ENCODE results near the gene ZNF780B. TPM values are rescaled to one million over a fixed set of nuclear protein-coding genes. Genes with fewer than 3 reads are reported as not detected.

The ZNF780B gene
- total RNA-seq, 1 donor from 2014 or later: 42.3 TPM

DNA sequence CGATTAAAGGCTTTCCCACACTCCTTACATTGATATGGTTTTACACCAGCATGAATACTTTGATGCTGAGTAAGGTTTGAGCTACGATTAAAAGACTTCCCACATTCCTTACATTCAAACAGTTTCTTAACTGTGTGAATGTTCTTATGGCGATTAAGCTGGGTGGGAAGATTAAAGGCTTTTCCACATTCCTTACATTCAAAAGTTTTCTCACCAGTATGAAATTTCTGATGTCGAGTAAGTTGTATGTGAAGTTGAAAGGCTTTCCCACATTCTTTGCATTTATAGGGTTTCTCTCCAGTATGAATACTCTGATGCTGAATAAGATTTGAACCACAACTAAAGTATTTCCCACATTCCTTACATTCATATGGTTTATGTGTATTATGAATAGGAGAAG is 20.0 kb downstream of the ZNF780B start:
- H3K4me1 Mint-ChIP-seq: no peaks in the 10 kb centered on the region
- no peak overlapping the region for H3K27ac Mint-ChIP-seq
- H3K9me3 Mint-ChIP-seq: peaks cover 54% of the 10 kb centered on the region
- peaks cover 57% of the 10 kb centered on the region for H3K36me3 Mint-ChIP-seq
- no peak for DNase-seq (ENCODE audit: low spot score in 2 of 2, unreplicated experiment in 2 of 2)
- H3K4me3 Mint-ChIP-seq: no peak overlapping the region
- no peaks in the 10 kb centered on the region for H3K27me3 Mint-ChIP-seq (ENCODE audit: low read depth)
- TF ChIP-seq CTCF (IDR thresholded peaks at IDR 0.05; ENCODE audit: unreplicated experiment): no peak

- TF ChIP-seq CTCF (IDR thresholded peaks at IDR 0.05; ENCODE audit: unreplicated experiment): no peak
- peaks cover 66% of the 10 kb centered on the region for H3K36me3 Mint-ChIP-seq
- DNase-seq (ENCODE audit: low spot score in 2 of 2, unreplicated experiment in 2 of 2): no peak
- no peak overlapping the region for H3K4me3 Mint-ChIP-seq
- no peaks in the 10 kb centered on the region for H3K27me3 Mint-ChIP-seq (ENCODE audit: low read depth)
- H3K27ac Mint-ChIP-seq: no peak overlapping the region
- no peaks in the 10 kb centered on the region for H3K4me1 Mint-ChIP-seq
- peaks cover 67% of the 10 kb centered on the region for H3K9me3 Mint-ChIP-seq
These were observed 22.0 kb downstream of the ZNF780B start for GRCh38 chr19:40033989-40034560.

- Mint-ChIP-seq H3K9me3 (peaks cover 78% of the 10 kb centered on the region), H3K27me3 (ENCODE audit: low read depth) (no peaks in the 10 kb centered on the region), H3K27ac (no peak overlapping the region), H3K4me3 (no peak overlapping the region), H3K4me1 (no peaks in the 10 kb centered on the region), H3K36me3 (peaks cover 54% of the 10 kb centered on the region)
- no peak for TF ChIP-seq CTCF (IDR thresholded peaks at IDR 0.05; ENCODE audit: unreplicated experiment)
- no peak for DNase-seq (ENCODE audit: low spot score in 2 of 2, unreplicated experiment in 2 of 2)
These were observed 29.4 kb downstream of the ZNF780B start for GRCh38 chr19:40026597-40026970.

- peaks cover 82% of the 10 kb centered on the region for H3K9me3 Mint-ChIP-seq
- H3K27me3 Mint-ChIP-seq (ENCODE audit: low read depth): no peaks in the 10 kb centered on the region
- H3K36me3 Mint-ChIP-seq: peaks cover 52% of the 10 kb centered on the region
- no peak overlapping the region for H3K27ac Mint-ChIP-seq
- no peak for DNase-seq (ENCODE audit: low spot score in 2 of 2, unreplicated experiment in 2 of 2)
- no peak for TF ChIP-seq CTCF (IDR thresholded peaks at IDR 0.05; ENCODE audit: unreplicated experiment)
- H3K4me3 Mint-ChIP-seq: no peak overlapping the region
- H3K4me1 Mint-ChIP-seq: no peaks in the 10 kb centered on the region
These were observed 30.0 kb downstream of the ZNF780B start for GRCh38 chr19:40025938-40026596.

GRCh38 chr19:40023969-40024368 is 32.1 kb downstream of the ZNF780B start:
- no peak overlapping the region for H3K4me3 Mint-ChIP-seq
- H3K27ac Mint-ChIP-seq: no peak overlapping the region
- peaks cover 44% of the 10 kb centered on the region for H3K36me3 Mint-ChIP-seq
- no peak for DNase-seq (ENCODE audit: low spot score in 2 of 2, unreplicated experiment in 2 of 2)
- no peaks in the 10 kb centered on the region for H3K27me3 Mint-ChIP-seq (ENCODE audit: low read depth)
- H3K4me1 Mint-ChIP-seq: no peaks in the 10 kb centered on the region
- TF ChIP-seq CTCF (IDR thresholded peaks at IDR 0.05; ENCODE audit: unreplicated experiment): no peak
- peaks cover 86% of the 10 kb centered on the region for H3K9me3 Mint-ChIP-seq

Measured in mesothelial cell of epicardium (in vitro differentiated cells).